PFSK-1 (cell line): ENCODE measurements around the gene MSL2.

Source experiments
- FOXP2 ChIP-seq: optimal IDR thresholded peaks from 2 replicates; pipeline ENCODE3; 2011; ENCODE audit warnings: borderline replicate concordance, control low read depth, inconsistent platforms; ENCODE audit not compliant: insufficient read depth; ENCODE audit errors: extremely low read length, extremely low read depth
- POLR2AphosphoS5 ChIP-seq: IDR thresholded peaks from 2 replicates; pipeline ENCODE4 v1.6.1; 2012; ENCODE audit warnings: low read depth, mild to moderate bottlenecking, control low read depth, low read length, moderate library complexity
- REST ChIP-seq, 2 experiments: IDR thresholded peaks; 2 replicates each; pipeline versions ENCODE4 v1.6.1 to v1.8.0; 2011 to 2012; ENCODE audit warnings: low read depth in 2 of 2, low read length in 2 of 2, control low read depth in 1 of 2, inconsistent platforms in 1 of 2, mild to moderate bottlenecking in 1 of 2, moderate library complexity in 1 of 2; ENCODE audit not compliant: insufficient read depth in 1 of 2
- SIN3A ChIP-seq: IDR thresholded peaks from 2 replicates; pipeline ENCODE4 v1.6.1; 2012; ENCODE audit warnings: mild to moderate bottlenecking, low read length, moderate library complexity, borderline replicate concordance; ENCODE audit not compliant: insufficient read depth
- TAF1 ChIP-seq: IDR thresholded peaks from 2 replicates; pipeline ENCODE4 v1.6.1; 2012; ENCODE audit warnings: low read length, control low read depth, borderline replicate concordance; ENCODE audit not compliant: insufficient read depth

The MSL2 gene

GRCh38 chr3:136194409-136195257 is 1.5 kb downstream of the MSL2 start:
- no peak for TF ChIP-seq POLR2AphosphoS5
- no peak for TF ChIP-seq TAF1
- no peak for TF ChIP-seq FOXP2
- TF ChIP-seq REST (IDR thresholded peaks at IDR 0.05; ENCODE audit: insufficient read depth in 1 of 2, low read depth in 2 of 2, low read length in 2 of 2): no peak
- no peak for TF ChIP-seq SIN3A

GRCh38 chr3:136193278-136194054 is 2.7 kb downstream of the MSL2 start:
- no peak for TF ChIP-seq SIN3A
- TF ChIP-seq FOXP2: no peak
- TF ChIP-seq TAF1: no peak
- TF ChIP-seq POLR2AphosphoS5: no peak
- no peak for TF ChIP-seq REST (IDR thresholded peaks at IDR 0.05; ENCODE audit: insufficient read depth in 1 of 2, low read depth in 2 of 2, low read length in 2 of 2)

GRCh38 chr3:136192831-136193230 is 3.3 kb downstream of the MSL2 start:
- no peak for TF ChIP-seq POLR2AphosphoS5
- TF ChIP-seq FOXP2: no peak
- TF ChIP-seq TAF1: no peak
- TF ChIP-seq REST (IDR thresholded peaks at IDR 0.05; ENCODE audit: insufficient read depth in 1 of 2, low read depth in 2 of 2, low read length in 2 of 2): no peak
- no peak for TF ChIP-seq SIN3A

- TF ChIP-seq TAF1: no peak
- TF ChIP-seq REST (IDR thresholded peaks at IDR 0.05; ENCODE audit: insufficient read depth in 1 of 2, low read depth in 2 of 2, low read length in 2 of 2): no peak
- TF ChIP-seq SIN3A: no peak
- TF ChIP-seq POLR2AphosphoS5: no peak
- no peak for TF ChIP-seq FOXP2
Observed at GRCh38 chr3:136189859-136190617, 6.1 kb downstream of the MSL2 start.
